Activated CD4-positive, alpha-beta T cell treated with anti-CD3 and anti-CD28 coated beads, Interleukin-2, Interleukin-4, amounts not matched to agents 100 ng/mL and 50 ng/mL, durations not matched to agents 16 hours and 8 hours (primary cell): Measurements from ENCODE around the gene NRXN3.

ENCODE experiments used
- DNase-seq: peaks from one replicate; pipeline ENCODE4 v3.0.0-alpha.2; 2020; ENCODE audit warnings: low spot score

Gene NRXN3

DNA sequence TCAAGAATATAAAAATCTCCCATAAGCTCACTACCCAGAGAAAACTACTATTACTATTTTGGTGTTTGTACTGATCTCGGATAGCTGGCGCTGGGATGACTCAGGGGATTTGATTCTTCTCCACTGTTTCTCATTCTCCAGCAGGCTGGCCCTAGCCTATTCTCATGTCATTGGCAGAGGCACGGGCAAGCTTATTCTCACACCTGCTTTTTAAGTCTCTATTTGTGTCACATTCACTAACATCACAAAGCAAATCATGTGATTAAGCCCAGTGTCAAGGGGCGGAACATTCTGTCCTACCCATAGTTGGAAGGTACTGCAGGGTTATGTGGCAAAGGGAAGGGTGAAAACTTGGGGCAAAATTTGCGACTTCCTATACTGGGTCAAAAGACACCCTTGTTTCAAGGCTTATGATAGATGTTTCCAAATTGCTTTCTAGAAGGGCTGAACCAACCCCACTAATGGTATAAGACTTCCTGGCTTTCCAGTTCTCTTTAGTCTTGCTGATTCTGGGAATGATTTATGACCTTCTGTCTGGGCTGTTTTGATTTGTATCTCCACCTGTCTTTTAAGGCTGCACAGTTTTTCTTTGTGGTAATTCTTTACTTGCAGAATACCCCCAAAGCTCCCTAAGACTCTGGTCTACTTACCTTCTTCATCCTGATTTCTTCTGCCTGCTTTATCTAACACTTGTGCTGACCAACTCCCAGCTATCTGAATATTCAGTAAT lies 406.4 kb downstream of the NRXN3 start:
- no peak for DNase-seq

DNA sequence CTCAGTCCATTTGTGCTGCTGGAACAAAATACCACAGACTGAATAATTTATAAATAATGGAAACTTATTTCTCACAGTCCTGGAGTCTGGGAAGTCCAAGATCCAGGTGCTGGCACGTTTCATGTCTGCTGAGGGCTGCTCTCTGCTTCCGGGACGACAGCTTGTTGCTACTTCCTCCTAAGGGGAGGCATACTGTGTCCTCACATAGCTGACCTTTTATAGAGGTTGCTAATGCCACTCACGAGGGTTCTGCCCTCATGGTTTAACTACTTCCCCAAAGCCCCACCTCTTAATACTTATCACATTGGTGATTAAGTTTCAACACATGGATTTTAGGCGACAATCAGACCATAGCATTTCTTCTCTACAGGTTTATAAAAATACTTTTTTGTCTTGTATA lies 411.1 kb downstream of the NRXN3 start:
- DNase-seq = no peak

DNA sequence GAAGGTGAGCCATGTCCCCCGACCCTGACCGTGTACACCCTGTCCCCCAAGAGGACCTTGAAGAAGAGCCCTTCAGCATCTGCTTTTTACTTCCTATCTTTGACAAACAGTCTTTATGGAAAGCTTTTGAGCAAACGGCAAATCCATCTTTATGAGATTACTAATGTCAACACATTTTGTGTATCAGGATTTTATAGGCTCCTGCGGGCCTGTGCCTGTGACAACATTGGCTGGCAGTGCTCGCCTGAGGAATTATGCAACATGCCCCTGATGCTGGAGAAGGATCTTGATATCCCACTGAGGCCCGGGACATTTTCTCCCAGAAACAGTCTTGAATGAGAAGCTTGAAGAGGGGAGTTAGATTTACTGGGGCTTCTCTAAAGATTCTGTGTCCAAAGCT lies 416.5 kb downstream of the NRXN3 start:
- DNase-seq = no peak

DNA sequence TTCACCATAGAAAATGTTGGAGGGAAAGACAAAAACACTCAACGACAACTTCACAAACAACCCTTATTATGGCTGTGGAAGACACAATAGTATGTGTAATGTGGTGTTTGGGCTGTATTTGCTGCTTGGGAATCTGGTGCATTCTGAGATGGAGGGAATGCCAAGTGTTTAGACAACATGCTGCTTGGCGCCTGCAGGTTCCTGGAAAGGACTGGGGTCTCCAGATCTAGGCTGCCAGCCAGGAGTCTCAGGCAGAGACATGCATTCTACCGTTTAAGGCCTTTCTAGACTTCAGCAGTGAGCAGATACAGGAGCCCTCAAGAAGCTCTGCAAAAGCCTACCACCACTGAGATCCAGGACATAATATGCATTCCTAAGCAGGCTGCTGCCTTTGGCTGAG lies 418.7 kb downstream of the NRXN3 start:
- DNase-seq = no peak

DNA sequence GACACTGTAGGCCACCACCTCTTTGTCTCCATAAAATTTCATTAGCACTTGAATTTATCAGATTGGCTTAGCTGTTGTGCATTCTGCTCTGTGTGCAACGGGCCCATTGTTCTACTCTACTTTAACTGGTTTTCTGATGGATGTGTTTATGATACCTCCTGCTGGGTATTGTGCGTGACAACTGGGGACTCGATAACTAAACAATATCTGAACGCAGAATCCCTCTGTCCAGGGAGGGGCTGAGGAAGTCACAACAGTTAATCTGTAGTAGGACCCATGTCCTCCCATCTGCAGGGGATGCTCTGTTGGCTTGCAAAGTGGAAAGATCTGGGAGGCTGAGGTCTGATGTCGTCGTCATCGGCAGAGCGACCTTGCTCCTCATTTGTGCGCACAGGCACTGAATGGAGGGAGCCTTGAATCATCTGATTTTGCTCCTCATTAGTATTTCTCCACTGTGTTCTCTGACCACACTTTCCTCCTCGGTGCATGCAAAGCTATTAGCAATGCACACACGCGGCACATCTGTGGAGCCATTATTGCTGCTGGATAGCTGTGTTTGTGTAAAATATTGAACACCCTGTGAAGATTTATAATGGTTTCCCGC lies 422.5 kb downstream of the NRXN3 start:
- DNase-seq = no peak

DNA sequence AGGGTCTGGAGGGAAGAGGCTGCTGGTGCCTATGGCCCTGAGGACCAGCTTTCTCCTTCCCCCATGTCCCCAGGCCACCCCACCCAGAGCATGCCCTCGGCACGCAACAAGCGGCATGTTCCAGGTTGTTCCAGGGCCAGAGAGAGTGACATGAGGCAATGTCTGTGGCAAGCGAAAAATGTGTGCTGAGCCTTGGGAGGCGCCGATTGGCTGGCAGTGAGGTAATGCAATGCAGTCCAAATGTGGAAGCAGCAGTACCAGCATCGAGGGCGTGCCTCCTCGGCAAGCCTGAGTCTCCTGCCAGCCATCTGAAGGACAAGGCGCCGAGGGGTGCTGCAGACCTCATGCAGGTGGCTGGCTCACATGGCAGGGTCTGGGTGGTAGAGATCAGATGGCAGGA lies 423.8 kb downstream of the NRXN3 start:
- DNase-seq = no peak

DNA sequence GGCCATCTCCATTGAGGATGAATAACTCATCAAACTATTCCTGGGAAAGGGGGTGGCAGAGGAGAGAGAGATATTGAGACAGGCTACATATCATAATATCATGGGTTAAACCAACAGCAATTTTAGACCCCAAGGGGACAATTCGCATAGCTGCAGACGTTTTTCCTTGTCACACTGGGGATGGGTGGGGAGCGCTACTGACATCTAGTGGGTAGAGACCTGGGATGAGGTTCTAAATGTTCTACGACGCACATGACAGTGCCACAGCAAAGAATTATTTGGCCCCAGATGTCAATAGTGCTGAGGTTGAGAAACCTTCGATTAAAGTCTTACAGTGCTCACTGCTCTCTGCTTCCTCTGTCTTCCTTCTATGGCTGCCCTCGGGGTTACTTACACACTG lies 425.6 kb downstream of the NRXN3 start:
- DNase-seq = no peak

DNA sequence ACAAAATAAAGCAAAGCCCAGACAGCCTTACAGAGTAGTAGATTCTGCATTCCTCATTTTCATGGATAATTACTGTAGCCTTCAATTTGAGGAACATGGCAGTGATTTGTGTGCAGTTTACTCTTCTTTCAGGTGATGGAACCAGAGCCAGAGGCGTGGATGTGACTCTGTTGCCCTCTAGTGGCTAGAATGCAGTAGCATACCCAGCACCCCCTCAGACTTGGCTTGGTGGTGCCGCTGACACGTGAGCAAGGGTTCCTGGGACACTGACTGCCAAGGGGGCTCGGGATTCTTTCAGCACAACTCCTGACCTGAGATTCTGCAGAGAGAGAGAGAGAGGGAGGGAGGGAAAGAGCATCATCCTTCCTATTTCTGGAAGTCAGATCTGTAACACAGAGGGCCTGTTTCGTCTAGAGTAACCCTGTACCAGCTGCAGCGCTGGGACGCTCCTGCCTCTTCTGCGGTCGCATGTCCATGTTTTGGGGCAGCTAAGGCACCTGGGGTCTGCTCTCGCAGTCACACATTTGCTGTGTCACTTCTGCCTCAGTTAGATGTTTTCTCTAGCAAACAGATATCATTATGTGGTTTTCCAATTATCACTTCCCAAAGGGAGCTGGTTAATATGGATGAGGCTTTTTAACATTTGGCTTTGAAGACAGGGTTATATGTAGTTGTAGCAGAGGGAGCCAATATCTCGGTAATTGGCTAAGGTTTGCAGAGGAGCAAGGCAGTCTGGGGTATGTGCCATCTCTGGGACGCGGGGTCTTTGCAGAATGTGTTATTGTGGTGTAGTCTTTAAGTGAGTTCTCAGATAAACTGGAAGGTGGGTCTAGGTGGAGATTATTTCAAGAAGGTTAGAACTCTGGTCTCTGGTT lies 428.1 kb downstream of the NRXN3 start:
- DNase-seq = peak; percentile 53

DNA sequence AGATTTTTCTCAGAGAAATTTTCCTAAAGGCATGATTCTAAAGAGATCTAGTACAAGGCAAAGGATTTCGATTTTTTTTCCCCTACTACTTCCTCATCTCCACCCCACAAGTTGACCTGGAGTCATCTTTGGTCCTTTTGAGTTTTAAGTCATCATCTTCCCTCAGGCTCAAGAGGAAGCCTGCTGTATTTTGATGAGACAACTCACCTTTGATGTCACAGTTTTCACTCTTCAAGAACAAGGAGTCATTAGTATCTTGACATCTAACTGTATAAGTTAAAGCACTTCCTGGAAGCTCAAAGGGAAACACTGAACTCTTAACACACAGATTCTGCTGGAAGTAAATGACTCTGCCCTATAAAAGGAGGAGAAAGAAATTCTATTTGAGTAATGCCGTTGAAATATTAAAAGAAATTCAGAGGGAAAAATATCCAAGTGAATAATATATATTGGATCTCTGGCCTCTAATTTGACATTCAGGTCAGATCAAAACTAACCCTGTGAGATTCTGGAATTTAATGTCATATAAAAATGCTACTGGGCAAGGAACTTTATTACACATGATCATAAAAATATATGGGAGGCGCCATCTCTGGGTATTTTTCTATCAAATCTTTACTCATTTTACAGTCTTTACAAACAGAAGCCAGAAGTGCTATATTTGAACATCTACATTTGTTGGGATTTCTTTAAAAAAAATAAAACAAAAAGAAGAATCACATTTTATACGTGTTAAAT lies 435.0 kb downstream of the NRXN3 start:
- DNase-seq = no peak

DNA sequence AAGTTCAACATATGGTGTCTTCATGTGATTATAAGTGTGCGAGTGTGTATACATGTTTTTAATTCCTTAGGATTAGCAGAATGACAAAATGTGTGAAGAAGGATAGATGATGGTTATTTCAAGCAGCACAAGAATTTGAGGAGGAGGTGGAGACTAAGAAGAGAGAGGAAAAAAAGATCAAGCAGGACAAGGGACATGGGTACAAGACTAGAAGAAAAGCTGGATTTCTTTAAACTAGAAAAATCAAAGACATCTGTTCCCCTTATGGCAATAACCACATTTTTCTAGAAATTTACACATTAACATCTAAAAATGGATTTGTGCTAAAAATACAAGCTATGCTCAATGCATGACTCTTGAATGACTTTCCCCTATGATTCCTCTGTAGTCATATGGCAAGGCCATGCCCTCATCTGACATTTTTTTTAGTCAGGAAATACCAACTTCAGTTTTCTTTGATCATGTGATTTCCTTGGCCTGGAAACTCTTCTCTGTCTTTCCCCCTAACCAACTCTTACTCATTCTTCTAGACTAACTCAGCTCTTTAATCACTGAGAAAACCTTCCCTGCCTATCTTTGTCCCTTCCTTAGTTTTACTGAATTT lies 435.8 kb downstream of the NRXN3 start:
- peak; percentile 1 for DNase-seq

DNA sequence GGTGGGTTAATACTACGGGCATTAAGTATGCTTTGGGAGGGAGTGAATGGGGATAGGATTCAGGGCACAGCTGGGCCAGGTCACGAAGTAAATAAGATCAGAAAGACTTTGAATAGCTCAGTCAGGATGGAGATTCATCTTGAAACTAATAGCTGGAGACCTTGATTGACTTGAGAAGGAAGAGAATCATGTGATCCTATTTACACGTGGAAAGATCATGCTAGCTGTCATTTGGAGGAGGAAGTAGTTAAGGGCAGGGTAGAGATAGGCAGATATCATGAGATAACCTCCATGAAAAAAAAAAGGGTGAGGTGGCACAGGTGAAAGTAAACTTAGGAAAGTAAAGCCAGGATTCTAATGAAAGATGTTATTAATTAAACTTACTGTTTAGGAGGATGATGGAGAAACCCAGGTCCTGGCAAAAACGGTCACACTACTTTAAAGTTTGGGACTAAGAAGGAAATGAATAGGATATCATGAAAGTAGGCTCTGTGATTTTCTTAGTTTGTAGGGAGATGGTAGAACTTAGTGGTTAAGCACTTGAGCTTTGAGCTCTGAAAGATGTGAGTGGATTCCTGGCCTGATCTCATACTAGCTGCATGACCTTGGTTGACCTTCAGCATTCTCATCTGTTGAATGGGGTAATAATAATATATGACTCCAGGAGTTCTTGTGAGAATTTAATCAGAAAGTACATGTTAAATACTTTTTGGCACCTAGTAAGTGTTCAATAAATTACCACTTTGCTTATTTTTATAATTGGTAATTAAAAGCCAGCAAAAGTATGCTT lies 439.0 kb downstream of the NRXN3 start:
- DNase-seq = no peak

DNA sequence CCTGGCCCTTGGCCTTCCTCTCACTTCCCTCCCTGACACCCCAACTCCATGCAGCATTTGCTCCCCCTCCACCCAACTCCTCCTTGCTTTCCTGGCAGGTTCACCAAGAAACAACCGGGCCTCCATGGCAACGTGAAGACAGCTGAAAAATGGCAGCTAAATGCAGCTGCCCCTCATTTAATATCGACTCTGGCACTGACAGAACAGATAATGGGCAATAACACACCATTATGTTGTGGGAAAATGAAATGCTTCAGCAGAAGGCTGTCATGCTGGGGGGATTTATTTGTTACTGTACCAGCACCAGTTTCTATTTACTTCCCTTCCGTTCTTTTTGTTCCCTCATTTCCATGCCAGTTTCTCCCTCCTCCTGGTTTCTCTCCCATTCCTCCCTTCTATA lies 440.8 kb downstream of the NRXN3 start:
- no peak for DNase-seq

DNA sequence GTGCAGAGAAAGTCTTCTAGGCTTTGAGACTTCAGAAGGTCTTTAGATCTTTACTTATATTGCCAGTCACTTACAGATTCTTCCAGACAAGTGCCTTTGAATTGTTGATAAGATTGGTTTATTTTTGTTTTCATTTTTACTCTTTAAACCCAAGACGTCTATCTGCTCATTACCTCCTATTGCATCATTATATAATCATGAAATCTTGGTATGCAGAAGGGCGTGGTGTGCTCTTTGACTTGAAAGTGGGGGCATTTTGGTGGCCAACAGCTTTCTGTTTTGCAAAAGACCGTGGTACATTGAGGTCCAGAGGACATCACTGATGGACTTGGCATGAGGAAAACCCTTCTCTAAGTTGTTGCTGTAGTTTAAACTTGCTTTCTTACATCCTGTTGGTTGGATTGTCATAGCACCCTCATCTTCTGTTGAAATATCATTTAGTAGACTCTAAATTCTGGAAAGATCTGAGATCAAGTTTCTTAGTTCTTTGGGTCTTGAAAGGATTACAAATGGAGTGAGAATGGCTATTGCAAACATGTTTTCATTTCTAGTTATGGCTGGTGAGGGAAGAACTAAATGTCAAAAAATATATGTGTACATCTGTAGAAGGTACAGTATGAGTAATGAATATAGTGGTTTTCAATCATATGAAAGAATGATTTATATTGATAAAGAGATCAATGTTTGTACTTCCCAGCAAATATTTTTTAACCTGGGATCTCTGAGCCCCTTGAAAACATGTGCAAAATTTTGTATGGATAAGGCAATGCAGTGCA lies 441.8 kb downstream of the NRXN3 start:
- DNase-seq = no peak

DNA sequence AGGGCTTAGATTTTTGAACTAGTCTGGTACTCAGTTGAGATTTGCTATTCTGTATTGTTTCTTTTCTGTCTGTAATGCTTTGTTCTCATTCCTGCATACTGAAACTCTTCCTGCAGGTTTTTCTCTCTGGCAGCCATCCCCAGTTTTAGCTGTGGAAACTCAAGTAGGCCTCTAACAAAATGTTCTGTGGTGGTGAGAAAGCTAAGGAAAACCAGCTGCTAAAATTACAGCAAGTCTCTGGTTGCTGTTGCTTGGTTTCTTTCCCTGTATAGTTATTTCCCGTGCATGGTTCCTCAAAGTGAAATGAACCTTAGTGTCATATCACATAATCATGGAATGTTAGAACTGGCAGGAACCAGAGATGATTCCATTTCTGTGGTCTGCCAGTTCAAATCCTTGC lies 442.5 kb downstream of the NRXN3 start:
- DNase-seq = no peak

DNA sequence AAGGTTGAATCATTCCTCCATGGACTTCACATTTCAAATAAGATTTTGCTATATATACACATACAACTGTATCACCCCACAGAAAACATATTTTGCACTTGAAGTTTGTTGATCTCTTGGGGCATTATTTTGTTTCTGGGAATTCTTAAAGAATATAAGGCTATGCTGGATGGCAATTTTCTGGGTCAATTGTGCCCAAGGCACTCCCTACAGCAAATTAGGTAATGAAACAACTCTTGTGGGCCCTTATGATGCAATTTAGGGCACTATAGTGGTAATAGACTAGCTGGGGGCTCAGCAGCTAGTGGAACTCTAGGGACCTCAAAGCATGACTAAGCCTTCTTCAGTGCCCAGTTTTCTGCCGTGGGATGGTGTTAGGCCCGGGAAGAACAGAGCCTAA lies 444.4 kb downstream of the NRXN3 start:
- no peak for DNase-seq

DNA sequence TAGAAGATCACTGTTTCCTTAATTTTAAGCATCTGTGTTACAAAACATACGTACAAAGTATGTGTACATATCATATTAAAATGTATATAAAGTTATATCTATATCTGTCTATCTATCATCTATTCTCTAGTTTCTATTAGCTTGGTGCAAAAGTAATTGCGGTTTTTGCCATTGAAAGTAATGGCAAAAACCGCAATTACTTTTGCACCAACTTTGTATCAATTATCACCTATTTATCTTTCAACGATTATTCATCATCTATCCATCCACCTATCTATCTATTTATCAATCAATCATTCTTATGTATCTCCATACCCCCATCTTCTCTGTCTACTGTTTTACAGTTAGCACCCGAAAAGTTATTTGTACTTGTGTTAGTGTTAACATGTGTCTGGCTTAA lies 447.6 kb downstream of the NRXN3 start:
- DNase-seq = no peak

DNA sequence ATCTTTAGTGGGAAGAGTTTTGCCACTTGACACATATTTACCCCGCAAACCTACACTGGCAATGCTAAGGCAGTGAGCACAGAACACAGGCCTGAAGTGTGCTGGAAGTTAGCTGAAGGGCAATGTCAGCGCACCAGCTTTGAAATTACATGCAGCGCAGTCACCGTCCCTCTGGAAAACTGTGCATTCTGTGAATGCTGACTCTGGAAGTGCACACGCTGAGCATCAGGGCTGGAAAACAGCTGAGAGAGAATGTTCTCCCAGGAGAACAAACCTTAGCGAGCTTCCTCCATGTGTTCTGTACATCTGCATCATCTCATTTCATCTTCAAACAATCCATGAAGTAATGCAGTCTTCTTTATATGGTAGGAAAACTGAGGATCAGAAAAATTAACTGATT lies 448.2 kb downstream of the NRXN3 start:
- DNase-seq = no peak

DNA sequence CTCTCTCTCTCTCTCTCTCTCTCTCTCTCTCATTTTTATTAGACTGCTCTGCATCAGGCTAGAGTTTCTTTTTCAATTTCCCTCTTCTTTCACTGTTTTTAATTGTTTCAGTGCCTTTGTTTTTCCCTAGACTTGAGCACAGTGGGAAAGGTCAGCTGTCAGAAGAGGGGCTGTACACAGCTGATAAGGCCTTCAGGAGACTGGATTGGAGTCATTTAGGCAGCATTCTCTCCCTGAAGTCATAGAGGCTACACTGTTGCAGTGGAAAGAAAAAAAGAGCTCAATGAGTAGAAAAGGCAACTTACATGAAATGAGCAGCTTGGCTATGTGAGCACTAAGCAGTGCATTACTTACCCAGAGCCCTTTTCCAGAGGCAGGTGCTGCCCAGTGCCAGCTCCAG lies 456.9 kb downstream of the NRXN3 start:
- no peak for DNase-seq

DNA sequence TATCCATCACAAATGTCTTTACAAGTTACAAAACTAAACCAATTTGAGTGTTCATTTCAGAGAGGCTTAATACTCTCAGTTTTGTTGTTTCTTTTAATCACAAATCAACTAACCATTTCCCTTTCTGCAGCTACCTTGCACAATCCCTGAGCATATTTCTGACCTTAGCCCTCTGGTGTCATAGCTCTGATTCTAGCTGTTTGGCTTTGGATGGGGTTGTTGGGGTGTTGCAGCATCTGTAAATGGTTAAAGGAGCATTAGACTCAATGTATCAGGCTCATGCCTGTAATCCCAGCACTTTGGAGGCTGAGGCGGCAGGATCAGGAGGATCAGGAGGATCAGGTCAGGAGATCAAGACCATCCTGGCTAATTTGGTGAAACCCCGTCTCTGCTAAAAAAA lies 461.4 kb downstream of the NRXN3 start:
- no peak for DNase-seq

DNA sequence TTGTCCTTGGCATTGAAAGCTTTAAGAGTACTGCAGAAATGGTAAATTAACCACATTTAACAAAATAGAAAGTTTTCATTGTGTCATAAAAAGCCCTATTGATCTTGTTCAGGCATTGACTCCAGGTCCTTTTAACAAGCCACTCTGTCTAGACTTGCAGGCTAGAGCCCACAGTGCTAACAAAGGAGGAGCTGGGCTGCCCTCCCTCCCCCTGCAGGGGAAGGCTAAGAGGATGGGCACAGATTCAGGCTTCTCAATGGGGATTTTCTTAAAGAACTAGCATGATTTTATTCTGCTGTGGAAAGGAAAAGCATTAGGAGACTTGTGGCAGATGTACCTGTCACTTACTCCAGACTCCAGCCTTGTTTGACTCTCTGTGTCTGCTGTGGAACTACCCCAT lies 463.6 kb downstream of the NRXN3 start:
- DNase-seq = no peak
